ENCODE data around the gene SLC6A11.

Gene SLC6A11

DNA sequence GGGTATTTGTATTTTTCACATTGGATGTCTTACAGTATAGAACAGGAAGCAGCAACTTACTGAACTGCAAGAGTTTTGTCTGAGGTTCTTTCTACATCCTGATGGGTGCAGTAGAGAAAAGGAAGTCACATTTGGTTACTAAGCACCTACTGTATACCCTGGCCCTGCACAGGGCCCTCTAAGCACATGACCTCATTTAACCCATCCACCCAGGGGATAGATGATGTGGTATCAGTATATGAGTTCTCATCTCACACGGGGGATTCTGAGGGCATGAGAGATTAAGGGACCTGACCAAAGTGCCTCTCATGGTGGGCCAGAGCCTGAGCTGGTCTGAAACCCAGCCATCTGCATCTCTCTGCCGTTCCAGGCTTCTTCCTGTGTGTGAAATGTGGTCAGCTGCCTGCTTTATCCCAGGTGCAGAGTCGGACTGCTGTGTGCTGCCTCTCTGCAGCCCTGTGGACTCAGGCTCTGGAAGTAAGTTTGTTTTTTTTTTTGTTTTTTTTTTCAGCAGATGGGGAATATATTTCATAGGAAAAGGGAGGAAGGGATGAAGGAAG lies 17.9 kb downstream of the SLC6A11 start:
- in situ Hi-C loops (cut with HindIII; ENCODE audit: low sequenced_read_pairs): no loop called here
- no peak for DNase-seq (ENCODE audit: low read depth, low spot score)
- no peak overlapping the region for H3K4me3 ChIP-seq (ENCODE audit: low read depth, low read length)
- TF ChIP-seq CTCF (IDR thresholded peaks at IDR 0.05; ENCODE audit: low read depth, low read length): no peak

- no peak for DNase-seq (ENCODE audit: low read depth, low spot score)
- in situ Hi-C loops (cut with HindIII; ENCODE audit: low sequenced_read_pairs): no loop called here
Observed at GRCh38 chr3:10834951-10835350, 18.9 kb downstream of the SLC6A11 start.

GRCh38 chr3:10835406-10835805 lies 19.4 kb downstream of the SLC6A11 start:
- no peak for DNase-seq (ENCODE audit: low read depth, low spot score)
- no peak overlapping the region for H3K4me3 ChIP-seq (ENCODE audit: low read depth, low read length)
- in situ Hi-C loops (cut with HindIII; ENCODE audit: low sequenced_read_pairs): no loop called here
- TF ChIP-seq CTCF (IDR thresholded peaks at IDR 0.05; ENCODE audit: low read depth, low read length): no peak

More at GRCh38 chr3:10834951-10835350, 18.9 kb downstream of the SLC6A11 start:
- TF ChIP-seq CTCF (IDR thresholded peaks at IDR 0.05; ENCODE audit: low read depth, low read length): no peak
- no peak overlapping the region for H3K4me3 ChIP-seq (ENCODE audit: low read depth, low read length)

GRCh38 chr3:10836676-10837075 lies 20.6 kb downstream of the SLC6A11 start:
- in situ Hi-C loops (cut with HindIII; ENCODE audit: low sequenced_read_pairs): no loop called here
- no peak for DNase-seq (ENCODE audit: low read depth, low spot score)
- TF ChIP-seq CTCF (IDR thresholded peaks at IDR 0.05; ENCODE audit: low read depth, low read length): no peak
- no peak overlapping the region for H3K4me3 ChIP-seq (ENCODE audit: low read depth, low read length)

- TF ChIP-seq CTCF (IDR thresholded peaks at IDR 0.05; ENCODE audit: low read depth, low read length): no peak
- no peak overlapping the region for H3K4me3 ChIP-seq (ENCODE audit: low read depth, low read length)
- DNase-seq (ENCODE audit: low read depth, low spot score): no peak
- in situ Hi-C loops (cut with HindIII; ENCODE audit: low sequenced_read_pairs): no loop called here
Observed at GRCh38 chr3:10837849-10838248, 21.8 kb downstream of the SLC6A11 start.

- no peak overlapping the region for H3K4me3 ChIP-seq (ENCODE audit: low read depth, low read length)
- TF ChIP-seq CTCF (IDR thresholded peaks at IDR 0.05; ENCODE audit: low read depth, low read length): no peak
- in situ Hi-C loops (cut with HindIII; ENCODE audit: low sequenced_read_pairs): no loop called here
- no peak for DNase-seq (ENCODE audit: low read depth, low spot score)
Observed at GRCh38 chr3:10839167-10839566, 23.1 kb downstream of the SLC6A11 start.

GRCh38 chr3:10841100-10841499 lies 25.1 kb downstream of the SLC6A11 start:
- TF ChIP-seq CTCF (IDR thresholded peaks at IDR 0.05; ENCODE audit: low read depth, low read length): no peak
- in situ Hi-C loops (cut with HindIII; ENCODE audit: low sequenced_read_pairs): no loop called here
- DNase-seq (ENCODE audit: low read depth, low spot score): no peak
- H3K4me3 ChIP-seq (ENCODE audit: low read depth, low read length): no peak overlapping the region

All from astrocyte of the spinal cord (primary cell).